Central memory CD8-positive, alpha-beta T cell (primary cell): ENCODE results near the gene POLD4.

ENCODE experiments used
- ATAC-seq: fragments of 150-1000 bp; cut with Tn5 transposase; replicated peaks from 2 replicates; pipeline ENCODE4 v1.10.0; 2022; ENCODE audit warnings: mild to moderate bottlenecking, moderate FRiP score, moderate number of reproducible peaks; ENCODE audit not compliant: poor library complexity, severe bottlenecking; ENCODE audit errors: extremely low read depth
- DNase-seq, 2 donors: peaks; one replicate each; pipeline ENCODE4 v3.0.0; 2021; ENCODE audit warnings: low spot score in 2 of 2
- H3K27ac Mint-ChIP-seq: one replicate; pipeline ENCODE4 v1.8.0; 2022; ENCODE audit warnings: low read depth, mild to moderate bottlenecking, moderate library complexity, mixed read lengths
- H3K27me3 Mint-ChIP-seq: one replicate; pipeline ENCODE4 v1.8.0; 2022; ENCODE audit warnings: mixed read lengths
- H3K36me3 Mint-ChIP-seq: one replicate; pipeline ENCODE4 v1.8.0; 2022; ENCODE audit warnings: mild to moderate bottlenecking, moderate library complexity, mixed read lengths; ENCODE audit not compliant: insufficient read depth
- H3K4me1 Mint-ChIP-seq: one replicate; pipeline ENCODE4 v1.8.0; 2022; ENCODE audit warnings: mixed read lengths
- H3K4me3 Mint-ChIP-seq: one replicate; pipeline ENCODE4 v1.8.0; 2022; ENCODE audit warnings: mild to moderate bottlenecking, moderate library complexity, mixed read lengths
- H3K9me3 Mint-ChIP-seq: one replicate; pipeline ENCODE4 v1.8.0; 2022; ENCODE audit warnings: mixed read lengths

Gene POLD4

GRCh38 chr11:67301313-67301921 lies 51.9 kb downstream of the POLD4 start:
- Mint-ChIP-seq H3K27ac (no peak overlapping the region), H3K9me3 (peaks cover 7% of the 10 kb centered on the region), H3K4me3 (no peak overlapping the region), H3K36me3 (peaks cover 35% of the 10 kb centered on the region), H3K27me3 (no peaks in the 10 kb centered on the region), H3K4me1 (peaks cover 25% of the 10 kb centered on the region)
- no peak for DNase-seq
- ATAC-seq, result no peak
